A673 (cell line): ENCODE measurements around the gene CD83.

ENCODE experiments used
- EZH2 ChIP-seq: fragments of 200-600 bp; sonication (generic); IDR thresholded peaks from 2 replicates; pipeline ENCODE4 v1.6.1; 2017; ENCODE audit warnings: borderline replicate concordance, low read depth, mild to moderate bottlenecking, mixed read lengths, antibody characterized with exemption, low read length; ENCODE audit not compliant: poor library complexity, severe bottlenecking
- TF ChIP-seq, protein P1 (sequence below): fragments of 300-800, 200-600 bp; sonication (generic); conservative IDR thresholded peaks from 2 replicates; pipeline ENCODE4 v1.5.1; 2017; ENCODE audit warnings: low read depth, mild to moderate bottlenecking, antibody characterized with exemption, low read length, moderate library complexity, mixed read lengths

- TF ChIP-seq, protein P1, sequence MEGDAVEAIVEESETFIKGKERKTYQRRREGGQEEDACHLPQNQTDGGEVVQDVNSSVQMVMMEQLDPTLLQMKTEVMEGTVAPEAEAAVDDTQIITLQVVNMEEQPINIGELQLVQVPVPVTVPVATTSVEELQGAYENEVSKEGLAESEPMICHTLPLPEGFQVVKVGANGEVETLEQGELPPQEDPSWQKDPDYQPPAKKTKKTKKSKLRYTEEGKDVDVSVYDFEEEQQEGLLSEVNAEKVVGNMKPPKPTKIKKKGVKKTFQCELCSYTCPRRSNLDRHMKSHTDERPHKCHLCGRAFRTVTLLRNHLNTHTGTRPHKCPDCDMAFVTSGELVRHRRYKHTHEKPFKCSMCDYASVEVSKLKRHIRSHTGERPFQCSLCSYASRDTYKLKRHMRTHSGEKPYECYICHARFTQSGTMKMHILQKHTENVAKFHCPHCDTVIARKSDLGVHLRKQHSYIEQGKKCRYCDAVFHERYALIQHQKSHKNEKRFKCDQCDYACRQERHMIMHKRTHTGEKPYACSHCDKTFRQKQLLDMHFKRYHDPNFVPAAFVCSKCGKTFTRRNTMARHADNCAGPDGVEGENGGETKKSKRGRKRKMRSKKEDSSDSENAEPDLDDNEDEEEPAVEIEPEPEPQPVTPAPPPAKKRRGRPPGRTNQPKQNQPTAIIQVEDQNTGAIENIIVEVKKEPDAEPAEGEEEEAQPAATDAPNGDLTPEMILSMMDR, result no peak
- TF ChIP-seq EZH2, result no peak
Measured at GRCh38 chr6:14126191-14126590, 8.6 kb downstream of the CD83 start.
